Vagina (tissue), 2 donors: ENCODE data around the gene ITPR1.

Experiments used
- POLR2AphosphoS5 ChIP-seq, 2 donors: sonication (generic); formaldehyde crosslinking; IDR thresholded peaks; one replicate each; pipeline ENCODE4 v1.9.0; 2017; ENCODE audit warnings: antibody characterized with exemption in 2 of 2, mild to moderate bottlenecking in 2 of 2, low read depth in 1 of 2; ENCODE audit not compliant: insufficient read depth in 1 of 2
- TF ChIP-seq, protein P1 (sequence below), 3 experiments: fragments of 450-650 bp in 2 of 3; fragments of 200-600 bp in 1 of 3; sonication (generic) in 1 of 3; IDR thresholded peaks; one replicate each; pipeline ENCODE4 v1.5.1; 2017 to 2019; ENCODE audit warnings: antibody characterized with exemption in 3 of 3, mild to moderate bottlenecking in 2 of 3, moderate library complexity in 2 of 3

DNA sequence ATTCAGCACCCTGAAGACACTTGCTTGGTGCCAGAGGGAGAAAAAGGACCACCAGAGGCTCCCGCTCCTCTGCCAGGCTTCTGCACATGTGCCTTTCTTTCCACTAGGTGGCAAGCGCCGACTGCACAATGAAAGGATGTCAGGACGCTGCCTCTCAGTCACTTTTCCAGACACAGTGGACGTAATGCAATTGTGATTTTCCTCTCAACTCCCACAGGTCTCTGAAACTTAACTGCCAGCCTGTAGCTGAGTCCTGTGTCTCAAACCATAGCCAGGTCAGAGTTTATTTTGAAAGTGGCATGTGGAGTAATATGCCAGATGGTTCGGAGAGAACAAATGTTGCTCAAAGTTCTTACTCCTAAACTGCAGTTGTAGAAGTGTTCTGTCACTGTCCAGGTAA is 162.9 kb downstream of the ITPR1 start:
- TF ChIP-seq, protein P1, sequence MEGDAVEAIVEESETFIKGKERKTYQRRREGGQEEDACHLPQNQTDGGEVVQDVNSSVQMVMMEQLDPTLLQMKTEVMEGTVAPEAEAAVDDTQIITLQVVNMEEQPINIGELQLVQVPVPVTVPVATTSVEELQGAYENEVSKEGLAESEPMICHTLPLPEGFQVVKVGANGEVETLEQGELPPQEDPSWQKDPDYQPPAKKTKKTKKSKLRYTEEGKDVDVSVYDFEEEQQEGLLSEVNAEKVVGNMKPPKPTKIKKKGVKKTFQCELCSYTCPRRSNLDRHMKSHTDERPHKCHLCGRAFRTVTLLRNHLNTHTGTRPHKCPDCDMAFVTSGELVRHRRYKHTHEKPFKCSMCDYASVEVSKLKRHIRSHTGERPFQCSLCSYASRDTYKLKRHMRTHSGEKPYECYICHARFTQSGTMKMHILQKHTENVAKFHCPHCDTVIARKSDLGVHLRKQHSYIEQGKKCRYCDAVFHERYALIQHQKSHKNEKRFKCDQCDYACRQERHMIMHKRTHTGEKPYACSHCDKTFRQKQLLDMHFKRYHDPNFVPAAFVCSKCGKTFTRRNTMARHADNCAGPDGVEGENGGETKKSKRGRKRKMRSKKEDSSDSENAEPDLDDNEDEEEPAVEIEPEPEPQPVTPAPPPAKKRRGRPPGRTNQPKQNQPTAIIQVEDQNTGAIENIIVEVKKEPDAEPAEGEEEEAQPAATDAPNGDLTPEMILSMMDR (IDR thresholded peaks at IDR 0.05), result peak; percentile 24 to 73 (median 62)
- no peak for TF ChIP-seq POLR2AphosphoS5 (IDR thresholded peaks at IDR 0.05; ENCODE audit: insufficient read depth in 1 of 2, low read depth in 1 of 2)
